HepG2 (cell line): ENCODE measurements around the gene CEP68. TPM values are rescaled to one million over a fixed set of nuclear protein-coding genes. Genes with fewer than 3 reads are reported as not detected.
"Not testable (repeated sequence)": the region's sequence is repeated elsewhere in the genome, so short reads cannot be mapped to it uniquely, and the experiment has no call there.

Source experiments
- ATAC-seq: fragments of 200-7000 bp; cut with Tn5 transposase; 3 replicates; pipeline ENCODE4 v1.9.1; 2020; ENCODE audit warnings: mild to moderate bottlenecking, moderate library complexity
- BruUV-seq: library from RNA; stranded (reverse); fragments of 400-500 nt; replicated peaks from 2 replicates; lab custom pipeline; 2021; lab: Mats Ljungman, UMichigan
- CTCF ChIA-PET: fragments of 300-600 bp; formaldehyde crosslinking; extraction: SDS; loops from one replicate; lab custom pipeline; 2021; ENCODE audit warnings: low total read pairs, inconsistent platforms, low intra/inter-chr PET ratio; lab: Yijun Ruan, JAX
- POLR2A ChIA-PET: fragments of 350-600 bp; sonication (Branson Sonifier 250); formaldehyde crosslinking; loops from one replicate; lab custom pipeline; 2020; ENCODE audit warnings: antibody characterized with exemption, inconsistent platforms; lab: Yijun Ruan, JAX
- DNase-seq: peaks from one replicate; pipeline ENCODE4 v3.0.0-alpha.2; 2015; ENCODE audit warnings: low spot score
- FAIRE-seq: peaks from 3 replicates; lab custom pipeline; 2011; peaks lifted over from hg19 to GRCh38; lab: Jason Lieb, UNC
- H2AFZ ChIP-seq: one replicate; pipeline ENCODE4 v1.6.1; 2011; ENCODE audit warnings: low read length, inconsistent platforms
- H3K27ac ChIP-seq: fragments of 300-600 bp; 3 replicates; pipeline ENCODE4 v1.8.0; 2011; ENCODE audit warnings: mixed run types, mild to moderate bottlenecking, mixed read lengths, low read length, inconsistent platforms; ENCODE audit not compliant: insufficient read depth; ENCODE audit errors: extremely low read length
- H3K27me3 ChIP-seq, 2 experiments: fragments of 200-600 bp in 1 of 2; 2 replicates in 1 of 2; 3 replicates in 1 of 2; pipeline versions ENCODE4 v1.6.0 to v1.8.0; 2011; ENCODE audit warnings: low read length in 2 of 2, mild to moderate bottlenecking in 2 of 2, moderate library complexity in 2 of 2, inconsistent platforms in 1 of 2; ENCODE audit not compliant: insufficient read depth in 2 of 2, control insufficient read depth in 1 of 2
- H3K36me3 ChIP-seq, 2 experiments: fragments of 200-600 bp in 1 of 2; replicated peaks in 1 of 2; 2 replicates in 1 of 2; 3 replicates in 1 of 2; pipeline versions ENCODE4 v1.5.1 to v1.8.0; 2011; ENCODE audit warnings: low read length in 2 of 2, inconsistent platforms in 1 of 2; ENCODE audit not compliant: insufficient read depth in 2 of 2, control insufficient read depth in 1 of 2
- H3K4me1 ChIP-seq: 2 replicates; pipeline ENCODE4 v1.5.1; 2012; ENCODE audit warnings: low read length, inconsistent platforms; ENCODE audit not compliant: insufficient read depth
- H3K4me2 ChIP-seq: 2 replicates; pipeline ENCODE4 v1.6.0; 2011; ENCODE audit warnings: low read depth, low read length, inconsistent platforms
- H3K4me3 ChIP-seq, 3 experiments: fragments of 200-600 bp in 1 of 3; sonication (generic), shearing (Covaris generic) in 1 of 3; replicated peaks in 1 of 3; 2 replicates each; pipeline ENCODE4 v1.5.1; 2011 to 2016; ENCODE audit warnings: low read length in 3 of 3, inconsistent platforms in 2 of 3, low read depth in 2 of 3, mild to moderate bottlenecking in 2 of 3, control low read depth in 1 of 3, mixed read lengths in 1 of 3; ENCODE audit not compliant: insufficient read depth in 1 of 3
- H3K79me2 ChIP-seq: one replicate; pipeline ENCODE4 v1.6.1; 2011; ENCODE audit warnings: low read length, inconsistent platforms; ENCODE audit not compliant: insufficient read depth
- H3K9ac ChIP-seq: 2 replicates; pipeline ENCODE4 v1.6.0; 2011; ENCODE audit warnings: mild to moderate bottlenecking, low read depth, low read length, inconsistent platforms; ENCODE audit not compliant: insufficient read depth
- H3K9me3 ChIP-seq: 2 replicates; pipeline ENCODE4 v1.5.1; 2012; ENCODE audit warnings: mild to moderate bottlenecking, low read length
- H4K20me1 ChIP-seq: 2 replicates; pipeline ENCODE4 v1.6.0; 2011; ENCODE audit warnings: inconsistent platforms, mild to moderate bottlenecking, low read length, moderate library complexity; ENCODE audit not compliant: insufficient read depth
- BORCS8-MEF2B ChIP-seq: sonication (generic); formaldehyde crosslinking; IDR thresholded peaks from 2 replicates; pipeline ENCODE4 v1.8.0; 2022; ENCODE audit warnings: mild to moderate bottlenecking, missing genetic modification reagents
- EHMT2 ChIP-seq: fragments of 200-600 bp; sonication (generic); IDR thresholded peaks from 2 replicates; pipeline ENCODE4 v1.7.0; 2017; ENCODE audit warnings: antibody characterized with exemption, low read depth, low read length, borderline replicate concordance
- GATA4 ChIP-seq: sonication (generic); IDR thresholded peaks from 2 replicates; pipeline ENCODE4 v1.6.1; 2016; ENCODE audit warnings: antibody characterized with exemption, low read depth, borderline replicate concordance
- HOXA3 ChIP-seq: sonication (generic); formaldehyde crosslinking; IDR thresholded peaks from 2 replicates; pipeline ENCODE4 v1.5.0; 2020; ENCODE audit warnings: missing genetic modification reagents
- ZNF30 ChIP-seq: sonication (generic); formaldehyde crosslinking; IDR thresholded peaks from 2 replicates; pipeline ENCODE4 v1.5.0; 2020; ENCODE audit warnings: mild to moderate bottlenecking, missing genetic modification reagents
- ZNF460 ChIP-seq: sonication (generic); formaldehyde crosslinking; IDR thresholded peaks from 2 replicates; pipeline ENCODE4 v1.5.1; 2020; ENCODE audit warnings: missing genetic modification reagents, mild to moderate bottlenecking, borderline replicate concordance
- ZNF766 ChIP-seq: sonication (generic); formaldehyde crosslinking; IDR thresholded peaks from 2 replicates; pipeline ENCODE4 v1.5.0; 2020; ENCODE audit warnings: missing genetic modification reagents, borderline replicate concordance
- ZNF788 ChIP-seq: sonication (generic); formaldehyde crosslinking; IDR thresholded peaks from 2 replicates; pipeline ENCODE4 v1.5.0; 2020; ENCODE audit warnings: mild to moderate bottlenecking, missing genetic modification reagents, borderline replicate concordance
- WGBS: methylation state at CpG from one replicate; pipeline ENCODE4 v1.1.6; 2017; ENCODE audit warnings: low lambda C conversion rate; 5-methylcytosine and 5-hydroxymethylcytosine counted together
- in situ Hi-C: cut with HindIII; loops from 2 replicates; pipeline ENCODE4 v1.10.0; 2017; ENCODE audit warnings: low pct_unique_long_range_greater_than_20kb; ENCODE audit not compliant: extremely low pct_ligation_motif_present
- intact Hi-C: fragments of 100-400 bp; cut with micrococcal nuclease; formaldehyde crosslinking; loops from one replicate; pipeline ENCODE4 v1.10.0; 2022; ENCODE audit not compliant: unreplicated experiment
- polyA plus RNA-seq, 8 experiments: library from polyadenylated mRNA; depleted of rRNA in 3 of 8; stranded (reverse) in 7 of 8; unstranded in 1 of 8; fragments of >200 nt; fragmentation: Illumina TruSeq in 4 of 8; extraction: Trizol in 4 of 8; gene quantifications; 2 replicates each; pipeline versions ENCODE4 v1.2.1 to v1.2.3, GENCODE V29; 2011 to 2016; ENCODE audit warnings: low read depth in 4 of 8, missing spikeins in 1 of 8, mixed read lengths in 1 of 8; ENCODE audit not compliant: insufficient read depth in 1 of 8
- total RNA-seq, 5 experiments: library from RNA; depleted of rRNA; stranded (reverse); fragments of >200 nt; fragmentation: Illumina TruSeq; extraction: Trizol; gene quantifications; 2 replicates each; pipeline ENCODE4 v1.2.3, GENCODE V29; 2016; ENCODE audit warnings: low read depth in 1 of 5
- TF ChIP-seq, protein P1 (sequence below): sonication (generic); formaldehyde crosslinking; IDR thresholded peaks from 2 replicates; pipeline ENCODE4 v1.4.0; 2020; ENCODE audit warnings: missing genetic modification reagents, mild to moderate bottlenecking, borderline replicate concordance
- TF ChIP-seq, protein P2 (sequence below): sonication (generic); IDR thresholded peaks from 2 replicates; pipeline ENCODE4 v1.6.1; 2016; ENCODE audit warnings: low read depth, borderline replicate concordance
- TF ChIP-seq, protein P3 (sequence below): sonication (generic); formaldehyde crosslinking; IDR thresholded peaks from 2 replicates; pipeline ENCODE4 v1.8.1; 2023; ENCODE audit warnings: mild to moderate bottlenecking, missing genetic modification reagents, borderline replicate concordance

CEP68 gene
- total and polyA plus RNA-seq, 2 of the 13 experiments (the other 11 are each of a cell fraction or from before 2014, with no cell fraction given): 5.7 to 9.3 TPM

DNA sequence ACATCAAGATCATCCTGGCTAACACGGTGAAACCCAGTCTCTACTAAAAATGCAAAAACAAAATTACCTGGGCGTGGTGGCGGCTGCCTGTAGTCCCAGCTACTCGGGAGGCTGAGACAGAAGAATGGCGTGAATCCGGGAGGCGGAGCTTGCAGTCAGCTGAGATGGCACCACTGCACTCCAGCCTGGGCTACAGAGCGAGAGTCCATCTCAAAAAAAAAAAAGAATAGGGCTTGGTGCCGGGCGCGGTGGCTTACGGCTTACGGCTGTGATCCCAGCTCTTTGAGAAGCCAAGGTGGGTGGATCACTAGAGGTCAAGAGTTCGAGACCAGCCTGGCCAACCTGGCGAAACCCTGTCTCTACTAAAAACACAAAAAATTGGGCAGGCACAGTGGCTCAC is 76.7 kb downstream of the CEP68 start:
- CTCF ChIA-PET, H3K27me3 ChIP-seq, H2AFZ ChIP-seq, H3K27ac ChIP-seq, H3K4me3 ChIP-seq, H3K36me3 ChIP-seq, H3K9me3 ChIP-seq, ATAC-seq, in situ Hi-C loops, BruUV-seq, H3K9ac ChIP-seq, DNase-seq, FAIRE-seq: not testable (repeated sequence)
- intact Hi-C loops: loop anchor here (5.0 kb wide), 4 partner anchors 36 to 94 kb away; partner anchors contain the start of genes ACTR2 and CEP68
- Histone ChIP-seq H3K4me1 (peaks cover 68% of the 10 kb centered on the region), H3K79me2 (peaks cover 20% of the 10 kb centered on the region), H3K4me2 (peak overlapping the region; percentile 20; the same call in 1 of the 2 replicates), H4K20me1 (peaks cover 15% of the 10 kb centered on the region)
- TF ChIP-seq, protein P1, sequence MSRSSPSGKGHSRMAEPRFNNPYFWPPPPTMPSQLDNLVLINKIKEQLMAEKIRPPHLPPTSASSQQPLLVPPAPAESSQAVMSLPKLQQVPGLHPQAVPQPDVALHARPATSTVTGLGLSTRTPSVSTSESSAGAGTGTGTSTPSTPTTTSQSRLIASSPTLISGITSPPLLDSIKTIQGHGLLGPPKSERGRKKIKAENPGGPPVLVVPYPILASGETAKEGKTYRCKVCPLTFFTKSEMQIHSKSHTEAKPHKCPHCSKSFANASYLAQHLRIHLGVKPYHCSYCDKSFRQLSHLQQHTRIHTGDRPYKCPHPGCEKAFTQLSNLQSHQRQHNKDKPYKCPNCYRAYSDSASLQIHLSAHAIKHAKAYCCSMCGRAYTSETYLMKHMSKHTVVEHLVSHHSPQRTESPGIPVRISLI (CRISPR knock-in tag): 0 out of 2 replicates have a peak, but pooled peaks have one; percentile 38
- peak; percentile 64; the same call in 1 of the 2 replicates for TF ChIP-seq ZNF460 (CRISPR knock-in tag)
- TF ChIP-seq HOXA3 (CRISPR knock-in tag): 0 out of 2 replicates have a peak, but pooled peaks have one; percentile 25
- TF ChIP-seq, protein P2, sequence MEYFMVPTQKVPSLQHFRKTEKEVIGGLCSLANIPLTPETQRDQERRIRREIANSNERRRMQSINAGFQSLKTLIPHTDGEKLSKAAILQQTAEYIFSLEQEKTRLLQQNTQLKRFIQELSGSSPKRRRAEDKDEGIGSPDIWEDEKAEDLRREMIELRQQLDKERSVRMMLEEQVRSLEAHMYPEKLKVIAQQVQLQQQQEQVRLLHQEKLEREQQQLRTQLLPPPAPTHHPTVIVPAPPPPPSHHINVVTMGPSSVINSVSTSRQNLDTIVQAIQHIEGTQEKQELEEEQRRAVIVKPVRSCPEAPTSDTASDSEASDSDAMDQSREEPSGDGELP: peak; percentile 58; the same call in 1 of the 2 replicates
- POLR2A ChIA-PET: interaction anchor here (1.2 to 2.0 kb wide), 2 partner anchors 77 to 94 kb away, joined by 3 to 5 read pairs; partner anchors contain the start of genes ACTR2 and CEP68
- WGBS: 52% methylated on average over 15 of the region's 15 CpGs

DNA sequence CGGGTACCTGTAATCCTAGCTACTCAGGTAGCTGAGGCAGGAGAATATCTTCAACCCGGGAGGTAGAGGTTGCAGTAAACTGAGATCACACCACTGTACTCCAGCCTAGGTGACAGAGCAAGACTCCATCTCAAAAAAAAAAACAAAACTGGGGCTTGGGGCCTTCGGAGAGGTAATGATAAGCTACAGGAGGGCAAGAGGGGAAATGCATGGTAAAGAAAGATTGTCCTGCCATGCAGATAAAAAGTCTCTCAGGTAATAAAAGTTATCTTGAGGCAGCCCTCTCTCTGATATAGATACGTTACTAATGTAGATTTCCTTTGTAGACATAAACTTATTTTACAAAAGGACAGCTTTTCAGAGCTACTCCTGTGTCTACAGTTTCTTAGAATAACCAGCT is 77.4 kb downstream of the CEP68 start:
- peaks cover 9% of the 10 kb centered on the region for H4K20me1 ChIP-seq

More for the DNA sequence above, 77.4 kb downstream of the CEP68 start:
- H3K27me3 ChIP-seq: peaks cover 0 to 4% of the 10 kb centered on the region in 2 experiments; a peak in 1 of 5 replicates
- H3K4me2 ChIP-seq: no peak overlapping the region
- in situ Hi-C loops: no loop called here
- H2AFZ ChIP-seq: no peak overlapping the region
- H3K79me2 ChIP-seq: peaks cover 13% of the 10 kb centered on the region
- peaks cover 61% of the 10 kb centered on the region for H3K4me1 ChIP-seq
- ChIA-PET POLR2A (interaction anchor here (2.0 kb wide), 1 partner anchor 78 kb away, joined by 5 read pairs; the partner anchor contains the start of gene CEP68), CTCF (no interaction called here)
- 29% methylated on average over 4 of the region's 4 CpGs for WGBS
- FAIRE-seq (no peak), DNase-seq (no peak), ATAC-seq (no peak)
- intact Hi-C loops: loop anchor here (5.0 kb wide), 4 partner anchors 36 to 94 kb away; partner anchors contain the start of genes ACTR2 and CEP68
- TF ChIP-seq BORCS8-MEF2B (CRISPR knock-in tag) (no peak), ZNF30 (CRISPR knock-in tag) (no peak), EHMT2 (no peak), ZNF766 (CRISPR knock-in tag) (no peak), GATA4 (no peak), ZNF788 (no peak)
- TF ChIP-seq, protein P3, sequence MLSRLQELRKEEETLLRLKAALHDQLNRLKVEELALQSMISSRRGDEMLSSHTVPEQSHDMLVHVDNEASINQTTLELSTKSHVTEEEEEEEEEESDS (CRISPR knock-in tag): no peak
- no peak overlapping the region for H3K27ac ChIP-seq
- no peaks in the 10 kb centered on the region for H3K9me3 ChIP-seq
- no TSS peak for BruUV-seq
- no peak overlapping the region for H3K4me3 ChIP-seq
- no peaks in the 10 kb centered on the region; a peak in 1 of 5 replicates for H3K36me3 ChIP-seq
- no peak overlapping the region for H3K9ac ChIP-seq
